ENCODE measurements around the gene OSBPL5. TPM values are rescaled to one million over a fixed set of nuclear protein-coding genes. Genes with fewer than 3 reads are reported as not detected.

Gene OSBPL5
- total and polyA plus RNA-seq, 4 donors = 15.2 to 51.5 (median 28.3) TPM

DNA sequence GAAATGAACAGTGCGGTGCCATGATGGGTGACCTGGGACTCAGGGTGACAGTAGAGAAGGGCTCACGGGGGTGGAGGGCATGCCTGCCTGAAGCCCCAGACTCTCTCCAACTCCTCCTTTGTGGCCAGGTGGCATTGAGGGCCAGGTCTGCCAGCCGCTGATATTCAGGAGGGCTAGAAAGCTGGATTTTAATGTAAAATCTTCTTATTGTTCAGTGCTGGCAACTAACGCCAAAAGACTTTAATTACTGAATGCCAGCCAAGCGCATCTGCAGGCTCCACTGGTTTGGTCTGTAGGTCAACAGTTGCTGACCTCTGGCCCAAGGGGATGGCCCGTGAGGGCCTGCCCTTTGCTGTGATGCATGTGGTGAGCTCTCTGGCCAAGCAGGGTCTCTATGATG lies 43.2 kb upstream of the OSBPL5 start:
- Histone ChIP-seq H3K27me3 (ENCODE audit: control insufficient read depth in 3 of 3, insufficient read depth in 3 of 3, low read length in 2 of 3) (peaks cover 0 to 13% (median 4%) of the 10 kb centered on the region in 3 donors), H3K9ac (ENCODE audit: insufficient read depth in 1 of 2, low read length in 2 of 2) (no peak overlapping the region), H3K4me3 (no peak overlapping the region), H3K4me1 (ENCODE audit: control insufficient read depth in 5 of 5, insufficient read depth in 5 of 5, low read length in 5 of 5) (peaks cover 0 to 9% (median 3%) of the 10 kb centered on the region in 5 donors), H3K27ac (ENCODE audit: low read depth in 1 of 2, low read length in 1 of 2) (no peak overlapping the region), H3K36me3 (ENCODE audit: control insufficient read depth in 4 of 4, insufficient read depth in 4 of 4, low read length in 4 of 4) (no peaks in the 10 kb centered on the region), H3K9me3 (ENCODE audit: control insufficient read depth in 4 of 4, insufficient read depth in 3 of 4, low read length in 3 of 4) (peaks cover 0 to 6% (median 0%) of the 10 kb centered on the region in 4 donors)
- WGBS, 2 donors = 93 to 96% methylated on average over 6 of the region's 6 CpGs
- ATAC-seq (ENCODE audit: insufficient read depth, low FRiP score) (no peak), DNase-seq (no peak)
- TF ChIP-seq CTCF (IDR thresholded peaks at IDR 0.05; ENCODE audit: control extremely low read depth, extremely low read depth) = no peak

- TF ChIP-seq CTCF (IDR thresholded peaks at IDR 0.05; ENCODE audit: control extremely low read depth, extremely low read depth) = no peak
- DNase-seq (no peak), ATAC-seq (ENCODE audit: insufficient read depth, low FRiP score) (no peak)
- Histone ChIP-seq H3K27me3 (ENCODE audit: control insufficient read depth in 3 of 3, insufficient read depth in 3 of 3, low read length in 2 of 3) (peaks cover 0 to 14% (median 8%) of the 10 kb centered on the region in 3 donors), H3K4me1 (ENCODE audit: control insufficient read depth in 5 of 5, insufficient read depth in 5 of 5, low read length in 5 of 5) (peaks cover 0 to 12% (median 5%) of the 10 kb centered on the region in 5 donors), H3K36me3 (ENCODE audit: control insufficient read depth in 4 of 4, insufficient read depth in 4 of 4, low read length in 4 of 4) (no peaks in the 10 kb centered on the region), H3K9ac (ENCODE audit: insufficient read depth in 1 of 2, low read length in 2 of 2) (no peak overlapping the region), H3K4me3 (no peak overlapping the region), H3K27ac (ENCODE audit: low read depth in 1 of 2, low read length in 1 of 2) (no peak overlapping the region), H3K9me3 (ENCODE audit: control insufficient read depth in 4 of 4, insufficient read depth in 3 of 4, low read length in 3 of 4) (peaks cover 0 to 6% (median 0%) of the 10 kb centered on the region in 4 donors)
- WGBS, 2 donors = 85 to 90% methylated on average over 8 of the region's 8 CpGs
Measured at GRCh38 chr11:3207526-3208189, 42.5 kb upstream of the OSBPL5 start.

- H3K4me1 ChIP-seq (ENCODE audit: control insufficient read depth in 5 of 5, insufficient read depth in 5 of 5, low read length in 5 of 5) = peaks cover 0 to 12% (median 5%) of the 10 kb centered on the region in 5 donors
- peaks cover 0 to 22% (median 12%) of the 10 kb centered on the region in 3 donors for H3K27me3 ChIP-seq (ENCODE audit: control insufficient read depth in 3 of 3, insufficient read depth in 3 of 3, low read length in 2 of 3)
- H3K9ac ChIP-seq (ENCODE audit: insufficient read depth in 1 of 2, low read length in 2 of 2) = no peak overlapping the region
- no peak for ATAC-seq (ENCODE audit: insufficient read depth, low FRiP score)
- no peak for DNase-seq
- no peak overlapping the region for H3K27ac ChIP-seq (ENCODE audit: low read depth in 1 of 2, low read length in 1 of 2)
- H3K9me3 ChIP-seq (ENCODE audit: control insufficient read depth in 4 of 4, insufficient read depth in 3 of 4, low read length in 3 of 4) = peaks cover 0 to 6% (median 1%) of the 10 kb centered on the region in 4 donors
- no peaks in the 10 kb centered on the region for H3K36me3 ChIP-seq (ENCODE audit: control insufficient read depth in 4 of 4, insufficient read depth in 4 of 4, low read length in 4 of 4)
- TF ChIP-seq CTCF (IDR thresholded peaks at IDR 0.05; ENCODE audit: control extremely low read depth, extremely low read depth) = no peak
- no peak overlapping the region for H3K4me3 ChIP-seq
- 100% methylated on average over 1 of the region's 1 CpG for WGBS, 2 donors
Measured at GRCh38 chr11:3206922-3207204, 41.8 kb upstream of the OSBPL5 start.

All from lung (tissue), 12 donors.